ENCODE measurements around the gene ROS1. TPM values are rescaled to one million over a fixed set of nuclear protein-coding genes. Genes with fewer than 3 reads are reported as not detected.

The ROS1 gene
- total RNA-seq, 2 donors from 2014 or later = 0.23 to 0.34 TPM

- H3K4me1 ChIP-seq (replicated peaks) = no peaks in the 10 kb centered on the region
- intact Hi-C loops (cut with DNase I) = no loop called here
- DNase-seq (ENCODE audit: low spot score) = no peak
- no peak for TF ChIP-seq POLR2AphosphoS5 (IDR thresholded peaks at IDR 0.05)
- TF ChIP-seq POLR2A (IDR thresholded peaks at IDR 0.05) = no peak
- TF ChIP-seq CTCF (IDR thresholded peaks at IDR 0.05) = no peak
- no peak overlapping the region for H3K4me3 ChIP-seq
- no peak overlapping the region for H3K27ac ChIP-seq
- H3K27me3 ChIP-seq (replicated peaks; ENCODE audit: insufficient read depth) = no peaks in the 10 kb centered on the region
- no peaks in the 10 kb centered on the region for H3K36me3 ChIP-seq
- no peaks in the 10 kb centered on the region for H3K9me3 ChIP-seq
- WGBS = 91% methylated on average over 7 of the region's 7 CpGs
Observed at GRCh38 chr6:117329926-117330325, 95.8 kb downstream of the ROS1 start.

- H3K4me3 ChIP-seq = no peak overlapping the region
- no peaks in the 10 kb centered on the region for H3K36me3 ChIP-seq
- no peak for TF ChIP-seq CTCF (IDR thresholded peaks at IDR 0.05)
- no peak for TF ChIP-seq POLR2A (IDR thresholded peaks at IDR 0.05)
- TF ChIP-seq POLR2AphosphoS5 (IDR thresholded peaks at IDR 0.05) = no peak
- WGBS = 67% methylated on average over 4 of the region's 4 CpGs
- no peak for DNase-seq (ENCODE audit: low spot score)
- H3K4me1 ChIP-seq (replicated peaks) = no peaks in the 10 kb centered on the region
- intact Hi-C loops (cut with DNase I) = no loop called here
- no peaks in the 10 kb centered on the region for H3K27me3 ChIP-seq (replicated peaks; ENCODE audit: insufficient read depth)
- H3K9me3 ChIP-seq = no peaks in the 10 kb centered on the region
- H3K27ac ChIP-seq = no peak overlapping the region
Observed at GRCh38 chr6:117328500-117328899, 97.2 kb downstream of the ROS1 start.

GRCh38 chr6:117328005-117328389, 97.7 kb downstream of the ROS1 start:
- DNase-seq (ENCODE audit: low spot score) = no peak
- Histone ChIP-seq H3K27ac (no peak overlapping the region), H3K27me3 (replicated peaks; ENCODE audit: insufficient read depth) (no peaks in the 10 kb centered on the region), H3K4me1 (replicated peaks) (no peaks in the 10 kb centered on the region), H3K9me3 (no peaks in the 10 kb centered on the region), H3K36me3 (no peaks in the 10 kb centered on the region), H3K4me3 (no peak overlapping the region)
- TF ChIP-seq POLR2AphosphoS5 (IDR thresholded peaks at IDR 0.05) = no peak
- no peak for TF ChIP-seq CTCF (IDR thresholded peaks at IDR 0.05)
- no peak for TF ChIP-seq POLR2A (IDR thresholded peaks at IDR 0.05)
- intact Hi-C loops (cut with DNase I) = no loop called here

- whole genome bisulfite sequencing = 80% methylated on average over 8 of the region's 8 CpGs
Observed at GRCh38 chr6:117327149-117328004, 98.4 kb downstream of the ROS1 start.

More at GRCh38 chr6:117327149-117328004, 98.4 kb downstream of the ROS1 start:
- intact Hi-C loops (cut with DNase I) = no loop called here
- Histone ChIP-seq H3K4me1 (replicated peaks) (no peaks in the 10 kb centered on the region), H3K36me3 (no peaks in the 10 kb centered on the region), H3K27me3 (replicated peaks; ENCODE audit: insufficient read depth) (no peaks in the 10 kb centered on the region), H3K4me3 (no peak overlapping the region), H3K9me3 (no peaks in the 10 kb centered on the region), H3K27ac (no peak overlapping the region)
- no peak for DNase-seq (ENCODE audit: low spot score)
- TF ChIP-seq POLR2AphosphoS5 (IDR thresholded peaks at IDR 0.05) = no peak
- no peak for TF ChIP-seq CTCF (IDR thresholded peaks at IDR 0.05)
- no peak for TF ChIP-seq POLR2A (IDR thresholded peaks at IDR 0.05)
